ENCODE data around the gene NUP50.
"Not testable (repeated sequence)": the region's sequence is repeated elsewhere in the genome, so short reads cannot be mapped to it uniquely, and the experiment has no call there.

Gene NUP50

DNA sequence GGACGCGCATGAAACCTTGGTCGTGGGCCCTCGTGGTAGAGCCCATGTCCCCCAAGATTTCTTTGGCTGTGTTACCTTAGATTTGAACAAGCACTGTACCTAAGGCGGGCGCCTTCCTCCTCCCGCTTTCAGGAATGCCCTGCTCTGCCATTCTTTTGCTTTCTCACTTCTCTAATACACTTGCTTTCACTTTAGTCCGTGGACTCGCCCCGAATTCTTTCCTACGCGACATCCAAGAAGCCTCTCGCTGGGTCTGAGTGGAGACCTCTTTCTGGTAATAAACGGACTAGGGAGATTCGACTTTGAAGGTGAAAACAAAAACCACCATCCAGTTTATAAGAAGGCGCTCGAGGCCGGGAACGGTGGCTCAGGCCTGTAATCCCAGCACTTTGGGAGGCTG is 1.2 kb upstream of the NUP50 start:
- peak; percentile 11 for DNase-seq

DNA sequence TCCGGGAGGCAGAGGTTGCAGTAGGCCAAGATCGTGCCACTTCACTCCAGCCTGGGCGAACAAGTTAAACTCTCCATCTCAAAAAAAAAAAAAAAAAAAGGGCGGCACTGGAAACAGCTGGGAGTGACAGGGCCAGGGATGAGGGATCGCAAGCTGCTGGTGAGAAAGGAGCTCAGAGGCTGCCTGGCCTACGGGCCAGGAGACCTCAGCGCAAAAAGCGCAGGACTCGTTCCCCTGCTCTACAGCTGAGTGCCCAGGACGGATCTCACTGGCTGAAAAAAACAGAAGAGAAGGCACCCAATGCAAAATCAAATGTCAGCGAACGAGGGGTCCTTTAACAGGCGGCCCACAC is 650 bp upstream of the NUP50 start:
- DNase-seq, result peak; percentile 43

DNA sequence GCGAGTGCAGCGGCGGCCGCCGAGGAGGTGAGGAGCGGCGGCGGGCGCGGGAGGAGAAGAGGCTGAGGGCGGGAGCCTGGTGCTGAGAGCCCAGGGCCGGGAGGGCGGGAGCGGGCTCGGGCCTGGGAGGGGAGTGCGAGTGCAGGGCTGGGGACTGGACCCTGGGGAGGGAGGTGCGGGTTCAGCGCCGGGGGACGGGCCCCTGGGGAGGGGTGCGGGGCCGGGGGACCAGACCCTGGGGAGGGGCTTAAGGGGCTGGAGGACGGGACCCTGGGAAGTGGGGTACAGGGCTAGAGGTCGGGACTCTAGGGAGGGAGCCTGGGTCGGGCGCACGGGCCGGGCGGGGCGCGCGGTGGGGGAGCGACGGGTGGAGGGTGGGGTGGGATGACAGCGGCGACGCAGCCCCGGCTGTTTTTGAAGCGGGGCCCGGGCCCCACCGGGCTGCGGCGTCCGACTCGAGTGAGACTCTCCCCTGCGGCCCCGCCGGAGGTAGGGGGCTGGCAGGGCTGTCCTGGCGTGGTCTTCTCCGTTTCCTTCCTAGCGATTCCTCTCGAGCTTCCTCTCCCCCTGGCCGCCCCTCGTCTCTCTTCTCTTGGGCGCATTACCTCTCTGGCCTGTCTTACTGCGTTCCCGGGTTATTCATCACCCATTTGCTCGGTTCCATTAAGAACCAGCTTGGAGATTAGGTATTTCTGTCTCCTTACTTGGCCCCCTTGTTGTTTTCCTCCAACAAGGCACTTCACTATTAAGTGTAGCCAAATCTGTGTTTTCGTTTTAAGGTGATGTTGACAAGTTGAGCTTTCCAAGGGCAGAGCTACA is 754 bp downstream of the NUP50 start:
- DNase-seq, result peak; percentile 18

DNA sequence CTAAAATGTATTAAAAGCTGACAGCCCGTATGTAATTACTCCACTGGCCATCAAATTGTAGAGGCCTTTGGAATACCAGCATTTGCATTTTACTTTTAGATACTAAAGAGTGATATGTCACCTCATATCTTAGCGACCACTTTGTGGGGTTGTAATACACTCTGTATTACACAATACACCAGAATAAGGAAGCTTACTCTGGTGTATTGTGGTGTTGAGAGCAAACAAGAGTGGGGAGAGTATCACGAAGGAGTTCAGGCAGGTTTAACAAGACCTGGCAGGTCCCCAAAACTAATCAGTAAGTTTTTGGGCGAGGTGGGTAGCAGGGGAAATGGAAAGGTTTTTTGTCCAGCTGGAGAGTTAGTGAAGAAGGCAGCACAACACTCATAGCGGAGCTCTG is 3.2 kb downstream of the NUP50 start:
- no peak for DNase-seq

DNA sequence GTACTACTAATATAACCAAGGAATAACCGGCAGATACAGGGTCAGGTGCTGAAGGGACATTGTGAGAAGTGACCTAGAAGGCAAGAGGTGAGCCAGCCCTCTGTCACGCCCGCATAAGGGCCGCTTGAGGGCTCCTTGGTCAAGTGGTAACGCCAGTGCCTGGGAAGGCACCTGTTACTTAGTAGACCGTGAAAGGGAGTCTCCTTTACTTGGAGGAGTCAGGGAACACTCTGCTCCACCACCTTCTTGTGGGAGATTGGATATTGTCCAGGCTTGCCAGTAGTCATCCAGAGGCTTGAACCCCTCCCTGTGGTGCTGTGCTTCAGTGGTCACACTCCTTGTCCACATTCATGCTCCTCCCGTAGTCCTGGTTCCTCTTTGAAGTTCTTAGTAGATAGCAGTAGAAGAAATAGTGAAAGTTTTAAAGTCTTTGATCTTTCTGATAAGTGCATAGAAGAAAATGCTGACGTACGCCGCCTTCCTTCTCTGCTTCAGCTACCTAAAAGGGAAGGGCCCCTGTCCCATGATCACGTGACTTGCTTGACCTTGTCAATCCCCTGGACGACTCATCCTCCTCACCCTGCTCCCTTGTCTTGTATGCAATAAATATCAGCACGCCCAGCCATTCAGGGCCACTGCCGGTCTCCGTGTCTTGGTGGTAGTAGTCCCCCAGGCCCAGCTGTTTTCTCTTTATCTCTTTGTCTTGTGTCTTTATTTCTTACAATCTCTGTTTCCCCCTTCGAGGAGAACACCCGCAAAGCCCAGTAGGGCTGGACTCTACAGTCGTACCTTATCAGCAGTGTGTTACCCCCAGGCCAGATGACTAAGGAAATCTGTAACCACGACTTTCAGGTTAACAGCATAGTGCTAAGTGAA is 6.1 kb downstream of the NUP50 start:
- peak; percentile 12 for DNase-seq

DNA sequence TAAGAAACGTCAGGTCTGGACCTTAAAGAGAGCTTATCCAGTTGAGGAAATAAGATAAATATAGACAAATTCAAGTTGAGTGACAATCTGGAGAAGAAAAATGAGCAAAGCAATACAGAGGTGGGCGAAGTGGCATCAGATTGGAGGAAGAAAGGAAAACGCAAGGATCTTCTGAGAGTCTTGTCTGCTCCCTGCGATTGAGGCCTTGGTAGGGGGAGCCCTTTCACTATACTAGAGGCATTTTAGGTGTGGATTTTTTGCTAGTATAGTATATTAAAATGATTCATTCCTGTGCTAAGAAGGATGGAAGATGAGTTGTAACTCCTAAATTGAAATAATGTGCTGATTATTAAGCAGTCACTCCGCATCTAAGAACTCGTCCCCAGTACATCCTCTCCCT is 8.1 kb downstream of the NUP50 start:
- DNase-seq, result no peak

DNA sequence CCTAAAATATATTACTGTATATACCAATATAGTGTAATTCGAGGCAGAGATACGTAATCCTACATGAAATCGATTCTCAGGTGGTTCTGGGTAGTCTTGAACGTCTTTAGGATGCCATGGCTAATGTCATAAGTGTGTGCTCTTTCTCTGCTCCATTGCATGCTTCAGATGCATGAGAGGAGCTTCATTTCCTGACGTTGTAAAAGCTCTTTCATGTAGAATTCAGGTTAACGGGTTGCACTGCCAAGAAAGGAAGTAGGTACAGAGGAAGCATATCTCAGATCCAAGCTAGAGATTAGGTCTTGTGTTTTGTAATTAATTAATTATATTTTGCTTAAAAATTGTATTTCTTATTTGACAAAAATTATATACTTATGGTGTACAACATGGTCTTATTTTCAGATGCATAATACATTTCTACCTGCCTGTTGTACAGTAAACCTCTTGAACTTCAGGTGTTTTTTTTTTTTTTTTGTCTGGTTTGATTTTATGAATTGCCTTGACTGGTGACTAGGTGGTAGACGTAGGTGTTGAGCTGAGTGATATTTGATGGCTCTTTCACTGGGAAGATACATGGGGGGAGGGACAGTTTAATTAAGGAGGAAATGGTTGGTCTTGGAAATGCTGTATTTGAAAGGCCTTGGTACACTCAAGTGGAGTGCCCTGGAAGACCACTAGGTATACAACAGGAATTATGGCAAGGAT is 9.3 kb downstream of the NUP50 start:
- DNase-seq, result no peak

DNA sequence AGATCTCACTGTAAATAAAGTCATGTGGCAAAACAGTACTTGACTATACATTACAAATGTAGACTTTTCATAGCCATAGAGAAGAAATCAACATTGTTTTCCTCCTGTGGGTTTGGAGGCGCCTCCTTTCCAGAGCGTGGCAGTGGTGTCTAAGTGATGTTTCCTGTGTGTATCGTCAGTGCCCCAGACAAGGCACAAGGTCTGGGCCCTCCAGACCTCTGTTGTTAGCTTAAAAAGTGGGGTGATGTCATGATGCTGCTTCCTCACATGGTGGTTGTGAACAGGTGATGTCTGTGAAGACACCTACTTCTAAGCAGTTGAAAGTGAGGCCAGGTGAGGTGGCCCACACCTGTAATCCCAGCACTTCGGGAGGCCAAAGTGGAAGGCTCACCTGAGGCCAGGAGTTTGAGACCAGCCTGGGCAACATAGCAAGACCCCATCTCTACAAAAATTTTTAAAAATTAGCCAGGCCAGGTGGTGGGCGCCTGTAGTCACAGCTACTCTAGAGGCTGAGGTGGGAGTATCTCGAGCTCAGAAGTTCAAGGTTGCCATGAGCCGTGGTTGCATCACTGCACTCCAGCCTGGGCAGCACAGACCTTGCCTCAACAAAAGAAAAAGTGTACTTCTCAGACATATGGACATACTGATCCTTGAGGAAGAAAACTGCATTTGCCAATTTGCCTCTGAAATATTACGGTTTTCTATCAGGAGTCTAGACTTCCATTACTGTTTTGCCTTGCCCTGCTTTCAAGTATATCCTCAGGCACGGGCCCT is 15.7 kb downstream of the NUP50 start:
- DNase-seq, result no peak

DNA sequence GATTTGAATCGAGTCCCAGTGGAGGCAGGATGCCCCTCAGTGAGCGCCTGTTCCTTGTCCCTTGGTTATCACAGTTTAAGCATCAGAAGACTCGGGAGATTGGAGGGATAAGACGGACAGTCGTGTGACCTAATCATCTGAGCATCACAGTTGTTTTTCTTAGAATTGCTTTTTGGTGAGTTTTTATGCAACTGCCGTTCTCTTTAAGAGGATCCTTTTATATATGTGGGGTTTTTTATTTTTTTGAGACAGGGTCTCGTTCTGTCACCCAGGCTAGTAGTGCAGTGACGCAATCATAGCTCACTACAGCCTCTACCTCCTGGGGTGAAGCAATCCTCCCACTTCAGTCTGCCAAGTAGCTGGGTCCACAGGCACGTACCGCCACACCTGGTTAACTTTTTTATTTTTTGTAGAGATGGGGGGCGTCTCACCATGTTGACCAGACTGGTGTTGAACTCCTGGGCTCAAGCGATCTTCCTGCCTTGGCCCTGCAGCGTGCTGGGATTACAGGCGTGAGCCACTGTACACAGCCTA is 16.5 kb downstream of the NUP50 start:
- DNase-seq, result no peak

DNA sequence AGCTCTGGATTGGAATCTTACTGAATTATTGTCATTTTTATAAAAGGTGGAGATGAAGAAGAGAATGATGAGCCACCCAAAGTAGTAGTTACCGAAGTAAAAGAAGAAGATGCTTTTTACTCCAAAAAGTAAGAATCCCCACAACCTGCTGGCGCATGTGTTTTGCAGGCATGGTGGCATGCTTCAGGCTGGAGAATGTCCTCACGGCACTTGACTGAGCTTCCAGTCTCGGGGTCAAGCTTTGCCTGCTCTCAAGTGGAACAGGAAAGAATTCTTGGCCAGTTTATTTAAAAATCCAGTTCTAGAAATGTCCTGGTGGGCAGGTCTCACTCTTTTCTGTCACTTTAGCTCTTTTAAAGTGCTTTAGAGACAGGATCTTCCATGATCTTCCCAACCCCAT is 17.5 kb downstream of the NUP50 start:
- DNase-seq, result no peak

DNA sequence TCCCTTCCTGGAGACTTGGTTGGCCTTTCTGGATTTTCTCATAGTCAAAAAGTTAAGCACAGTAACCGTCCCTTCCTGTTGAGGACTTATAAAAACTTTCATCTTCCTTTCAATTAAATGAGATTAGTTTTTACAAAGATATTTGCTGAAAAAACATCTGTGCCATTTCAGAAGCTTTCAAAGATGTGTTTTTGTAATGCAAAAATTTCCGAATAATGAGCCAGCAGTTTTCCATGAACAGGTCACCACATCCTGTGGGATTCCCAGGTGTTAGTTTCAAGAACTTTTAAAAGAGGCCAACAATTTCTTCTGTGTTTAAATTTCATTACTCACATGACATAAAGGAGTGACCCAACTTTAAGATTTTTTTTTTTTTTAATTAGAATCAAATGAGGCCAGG is 18.0 kb downstream of the NUP50 start:
- DNase-seq, result no peak

DNA sequence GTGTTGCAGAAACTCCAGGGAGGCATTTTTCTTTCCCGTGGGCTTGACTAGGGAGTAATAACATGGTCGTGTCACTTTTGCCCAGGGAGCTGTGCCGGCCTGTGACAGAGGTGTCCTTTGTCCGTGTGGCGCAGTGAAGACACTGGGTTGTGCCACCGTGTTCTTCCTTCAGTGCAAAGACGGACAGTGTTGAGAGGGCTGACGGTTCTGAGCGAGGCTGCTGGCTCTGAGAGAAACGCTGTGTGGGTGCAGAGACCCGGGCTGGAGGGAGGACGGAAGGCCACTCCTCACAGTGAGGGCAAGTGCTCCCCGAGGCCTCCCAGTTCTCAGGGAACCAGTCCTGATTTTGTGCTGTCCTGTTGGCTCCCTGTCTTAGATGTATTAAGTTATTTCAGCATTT is 20.2 kb downstream of the NUP50 start:
- no peak for DNase-seq

DNA sequence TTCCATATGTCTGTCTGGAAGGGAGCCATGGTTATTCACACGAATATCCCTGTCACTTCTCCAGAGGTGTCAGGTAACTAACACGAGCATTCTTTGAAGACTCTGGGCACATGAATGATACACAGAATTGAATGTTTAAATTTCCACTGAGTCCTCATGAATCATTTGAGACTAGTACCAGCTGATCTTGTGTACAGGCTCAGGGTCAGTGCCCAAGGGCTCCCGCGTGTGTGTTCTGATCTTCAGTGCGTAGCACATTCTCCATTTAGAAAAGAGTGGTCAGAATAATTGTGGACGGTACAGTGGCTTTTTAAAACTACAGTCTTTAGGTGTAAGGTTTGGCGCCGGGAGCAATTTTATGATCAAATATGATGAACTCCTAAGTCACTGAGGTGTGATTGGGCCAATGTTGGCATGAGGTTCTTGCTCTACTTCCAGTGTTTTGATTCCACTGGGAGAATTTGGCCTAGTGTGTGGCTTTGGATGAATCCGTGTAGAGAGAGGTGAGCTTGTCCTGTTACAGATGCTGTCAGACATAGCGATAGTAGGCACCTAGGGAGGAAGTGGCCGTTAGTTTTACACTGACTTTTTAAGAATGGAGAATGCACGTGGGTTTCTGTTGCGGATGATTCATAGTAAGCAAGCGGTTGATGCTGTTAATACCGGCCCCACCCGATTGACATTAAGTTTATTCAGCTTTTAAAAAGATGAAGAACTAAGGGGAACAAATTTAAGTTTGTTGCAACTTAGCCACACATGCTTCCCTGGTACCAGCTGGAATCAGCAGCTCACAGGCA is 22.2 kb downstream of the NUP50 start:
- DNase-seq, result no peak

DNA sequence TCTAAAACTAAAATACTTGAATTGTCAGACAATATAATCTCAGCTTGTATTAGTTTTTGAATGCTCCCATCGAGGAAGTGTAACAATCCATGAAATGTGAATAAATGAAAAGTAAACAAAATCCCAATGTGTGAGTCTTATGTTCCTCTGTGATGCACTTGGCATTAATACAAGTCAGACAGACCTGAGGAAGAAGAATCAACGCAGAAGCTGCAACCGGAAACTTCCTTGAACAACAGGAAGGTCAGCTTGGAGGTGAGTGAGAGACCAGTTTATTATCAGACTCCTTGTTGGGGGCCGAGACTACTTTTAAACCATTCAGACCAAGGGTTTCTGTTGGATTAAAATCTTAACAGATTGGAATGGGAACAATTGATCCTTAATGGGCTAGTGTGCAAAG is 24.2 kb downstream of the NUP50 start:
- no peak for DNase-seq

DNA sequence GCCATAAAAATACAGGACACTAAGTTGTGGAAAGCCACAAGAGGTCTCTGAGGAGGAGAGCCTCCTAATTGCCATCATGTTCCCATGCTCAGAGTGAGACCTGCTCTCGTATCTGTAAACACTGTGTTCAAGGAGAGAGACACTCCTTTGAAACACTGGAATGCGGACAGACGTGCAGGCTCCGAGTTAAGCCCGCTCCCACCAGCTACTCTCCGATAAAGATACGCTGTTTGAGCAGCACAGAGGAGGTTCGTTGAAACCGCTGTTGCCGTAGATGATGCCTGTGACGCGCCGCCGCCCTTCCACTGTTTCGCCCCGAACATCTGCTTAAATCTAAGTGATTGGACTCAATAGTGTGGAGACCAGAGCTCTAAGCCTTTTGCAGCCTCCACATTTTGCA is 25.1 kb downstream of the NUP50 start:
- DNase-seq, result no peak

DNA sequence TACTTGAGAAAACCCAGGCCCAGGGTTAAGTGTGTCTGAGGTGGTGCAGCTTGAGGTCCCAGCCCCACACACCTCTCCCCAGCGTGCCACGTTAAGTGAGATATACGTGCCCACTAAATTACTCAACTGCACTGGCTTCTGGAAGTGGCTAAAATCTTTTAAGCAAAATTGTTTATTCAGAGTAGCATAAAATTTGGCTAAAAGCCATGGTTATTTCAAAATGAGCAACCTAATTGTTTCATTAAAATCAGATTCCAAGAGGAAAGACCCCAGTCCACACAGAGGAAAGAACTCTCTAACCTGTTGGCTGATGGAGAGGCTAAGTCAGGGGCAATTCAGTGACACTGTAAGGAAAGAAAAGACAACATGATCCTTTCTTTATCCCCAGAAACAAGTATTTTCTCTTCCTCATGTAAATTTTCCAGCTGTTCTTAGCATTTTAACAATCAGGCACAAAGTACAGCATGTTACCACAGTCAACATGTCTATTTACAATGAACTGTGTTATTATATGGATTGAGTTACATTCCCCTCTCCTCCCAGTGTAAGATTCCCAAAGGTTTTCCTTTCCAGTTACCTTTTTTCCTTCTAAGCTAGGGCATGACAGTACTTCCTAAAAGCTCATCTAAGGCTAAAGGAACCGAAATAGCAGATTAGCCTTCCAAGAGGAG is 26.6 kb downstream of the NUP50 start:
- no peak for DNase-seq

DNA sequence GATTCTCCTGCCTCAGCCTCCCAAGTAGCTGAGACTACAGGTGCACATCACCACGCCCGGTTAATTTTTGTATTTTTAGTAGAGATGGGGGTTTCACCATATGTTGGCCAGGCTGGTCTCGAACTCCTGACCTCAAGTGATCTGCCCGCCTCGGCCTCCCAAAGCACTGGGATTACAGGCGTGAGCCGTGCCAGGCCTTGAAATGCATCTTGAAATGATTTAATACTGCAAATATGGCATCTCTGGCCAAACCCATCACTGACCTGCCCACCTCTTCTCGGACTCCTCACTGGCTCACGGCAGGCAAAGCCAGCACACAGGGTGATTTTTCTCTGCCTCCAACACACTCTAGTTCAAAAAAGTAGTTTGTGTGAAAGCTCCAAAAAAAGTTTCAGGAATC is 28.0 kb downstream of the NUP50 start:
- not testable (repeated sequence) for DNase-seq

DNA sequence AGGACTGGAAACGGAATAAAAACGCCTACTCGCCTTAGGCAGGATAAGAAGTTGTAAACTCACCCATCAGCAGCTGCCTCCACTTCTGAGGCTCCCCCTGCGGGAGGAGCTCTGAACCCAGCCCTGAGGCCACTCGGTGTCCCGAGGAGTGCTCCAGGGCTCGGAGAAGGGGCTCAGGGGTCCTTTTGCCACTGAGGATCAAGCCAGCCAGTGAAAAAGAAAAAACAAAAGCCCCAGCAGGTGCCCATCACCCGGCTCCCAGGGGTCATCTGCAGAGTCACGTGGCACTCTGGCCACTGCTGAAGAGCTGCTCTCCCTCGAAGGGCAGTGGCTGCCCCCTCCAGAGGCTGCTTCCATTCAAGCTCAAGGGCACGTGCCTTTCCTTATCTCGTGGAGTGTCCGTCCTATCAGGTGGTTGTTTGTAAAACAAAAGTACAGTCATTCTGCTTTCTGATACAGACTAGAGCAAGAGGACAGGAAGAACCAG is 29.0 kb downstream of the NUP50 start:
- DNase-seq, result no peak

DNA sequence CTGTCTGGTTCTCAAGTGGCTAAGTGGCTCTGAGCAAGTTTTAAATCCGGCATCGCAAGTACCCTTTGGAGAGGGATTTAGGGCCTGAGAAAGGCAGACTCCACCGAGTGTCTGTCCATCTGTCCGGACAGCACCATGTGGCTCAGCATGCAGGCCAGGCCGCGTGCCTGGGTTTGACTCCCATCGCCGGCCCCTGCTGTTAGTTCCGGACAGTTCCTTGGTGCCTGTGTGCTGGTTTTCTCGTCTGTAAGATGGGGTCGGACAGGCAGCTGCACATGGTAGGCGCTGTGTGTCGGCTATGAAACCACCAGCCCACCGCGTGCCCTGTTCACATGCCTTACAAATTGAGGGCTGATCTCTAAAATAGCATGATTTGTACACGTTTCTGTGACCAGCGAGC is 31.0 kb downstream of the NUP50 start:
- no peak for DNase-seq

DNA sequence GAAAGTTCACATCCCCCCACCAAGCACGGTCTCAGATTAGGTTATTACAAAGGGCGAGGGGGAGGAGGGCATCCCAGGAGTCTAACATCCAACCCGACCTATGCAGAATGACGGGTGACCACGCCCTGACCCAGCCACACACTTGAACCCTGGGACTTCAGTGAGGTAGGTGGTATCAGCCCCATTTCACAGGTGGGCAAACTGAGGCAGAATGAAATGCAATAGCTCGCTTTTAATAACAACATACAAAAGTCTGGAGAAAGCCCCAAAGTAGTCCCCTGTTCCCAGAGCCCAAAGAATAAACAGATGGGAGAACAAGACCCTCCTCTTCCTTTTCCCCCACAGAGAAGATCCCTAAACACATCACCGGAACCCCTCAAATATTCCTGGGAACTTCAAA is 31.9 kb downstream of the NUP50 start:
- DNase-seq, result no peak

DNA sequence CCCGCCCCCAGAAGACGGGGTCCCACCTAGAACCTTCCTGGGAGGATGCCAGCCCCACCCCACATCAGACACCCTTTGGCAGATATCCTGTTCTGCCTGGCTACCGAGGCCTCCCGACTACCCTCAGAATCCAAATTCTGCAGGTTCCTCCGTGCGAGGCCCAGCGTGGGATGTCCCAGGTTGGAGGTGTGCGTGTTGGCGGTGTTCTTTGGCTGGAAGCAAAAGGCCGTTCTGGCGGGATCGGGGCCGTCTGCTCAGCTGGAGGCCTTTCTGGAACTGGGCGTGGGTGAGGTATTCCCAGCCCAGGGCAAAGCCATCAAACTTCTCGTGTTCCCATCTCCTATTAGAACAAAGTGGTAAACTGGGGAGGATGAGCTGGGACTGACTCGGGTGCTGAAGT is 32.6 kb downstream of the NUP50 start:
- no peak for DNase-seq

Data from EL (cell line).